GM23338 (cell line): ENCODE measurements around the gene MS4A8. TPM values are rescaled to one million over a fixed set of nuclear protein-coding genes. Genes with fewer than 3 reads are reported as not detected.

Experiments used
- ATAC-seq: fragments of 200-7000 bp; cut with Tn5 transposase; 3 replicates; pipeline ENCODE4 v1.9.1; 2020
- DNase-seq: peaks from one replicate; pipeline ENCODE4 v3.0.0-alpha.2; 2015; ENCODE audit warnings: low spot score
- H2AFZ ChIP-seq: fragments of 200-600 bp; sonication (generic); 2 replicates; pipeline ENCODE4 v1.8.0; 2016; ENCODE audit warnings: antibody characterized with exemption, mild to moderate bottlenecking, moderate library complexity
- H3F3A ChIP-seq: fragments of 200-600 bp; sonication (generic); replicated peaks from 2 replicates; pipeline ENCODE4 v1.8.0; 2017; ENCODE audit warnings: antibody characterized with exemption, mixed run types, low read depth
- H3K27ac ChIP-seq: fragments of 200-600 bp; sonication (generic); 2 replicates; pipeline ENCODE4 v1.6.1; 2016; ENCODE audit warnings: low read depth
- H3K27me3 ChIP-seq: fragments of 200-600 bp; sonication (generic); 2 replicates; pipeline ENCODE4 v1.8.0; 2016; ENCODE audit warnings: mild to moderate bottlenecking, mixed run types, moderate library complexity; ENCODE audit not compliant: insufficient read depth
- H3K36me3 ChIP-seq: fragments of 200-600 bp; sonication (generic); 2 replicates; pipeline ENCODE4 v1.8.0; 2016; ENCODE audit warnings: mild to moderate bottlenecking; ENCODE audit not compliant: insufficient read depth
- H3K4me1 ChIP-seq: fragments of 200-600 bp; sonication (generic); 2 replicates; pipeline ENCODE4 v1.8.0; 2016; ENCODE audit warnings: mild to moderate bottlenecking, moderate library complexity; ENCODE audit not compliant: insufficient read depth
- H3K4me2 ChIP-seq: fragments of 200-600 bp; sonication (generic); 2 replicates; pipeline ENCODE4 v1.7.1; 2017; ENCODE audit warnings: mixed run types
- H3K4me3 ChIP-seq: fragments of 200-600 bp; sonication (generic); 2 replicates; pipeline ENCODE4 v1.6.1; 2016; ENCODE audit warnings: mixed run types
- H3K79me2 ChIP-seq: fragments of 200-600 bp; sonication (generic); replicated peaks from 2 replicates; pipeline ENCODE4 v1.8.0; 2017; ENCODE audit warnings: mild to moderate bottlenecking; ENCODE audit not compliant: insufficient read depth
- H3K9me2 ChIP-seq: fragments of 200-600 bp; sonication (generic); 2 replicates; pipeline ENCODE4 v1.8.0; 2017; ENCODE audit not compliant: insufficient read depth
- H4K20me1 ChIP-seq: fragments of 200-600 bp; sonication (generic); replicated peaks from 2 replicates; pipeline ENCODE4 v1.8.0; 2017; ENCODE audit warnings: mild to moderate bottlenecking; ENCODE audit not compliant: insufficient read depth
- H3K27ac Mint-ChIP-seq: 2 replicates; pipeline ENCODE4 v1.8.0; 2020; ENCODE audit warnings: inconsistent platforms, mild to moderate bottlenecking, moderate library complexity, mixed read lengths
- H3K27me3 Mint-ChIP-seq: 3 replicates; pipeline ENCODE4 v1.8.0; 2022; ENCODE audit warnings: low read depth, mild to moderate bottlenecking, moderate library complexity, mixed read lengths, inconsistent platforms; ENCODE audit not compliant: insufficient read depth, poor library complexity
- H3K36me3 Mint-ChIP-seq: 3 replicates; pipeline ENCODE4 v1.8.0; 2021; ENCODE audit warnings: low read depth, mild to moderate bottlenecking, inconsistent platforms, moderate library complexity, mixed read lengths
- H3K4me1 Mint-ChIP-seq: 3 replicates; pipeline ENCODE4 v1.8.0; 2020; ENCODE audit warnings: mild to moderate bottlenecking, inconsistent platforms, mixed read lengths
- H3K4me3 Mint-ChIP-seq: 3 replicates; pipeline ENCODE4 v1.8.0; 2021; ENCODE audit warnings: moderate library complexity, mild to moderate bottlenecking, inconsistent platforms, mixed read lengths
- H3K9me3 Mint-ChIP-seq: 3 replicates; pipeline ENCODE4 v1.8.0; 2020; ENCODE audit warnings: moderate library complexity, mild to moderate bottlenecking, inconsistent platforms, mixed read lengths
- CREB1 ChIP-seq: fragments of 250-450 bp; sonication (Bioruptor Pico); IDR thresholded peaks from 2 replicates; pipeline ENCODE4 v1.5.0; 2020; ENCODE audit warnings: low read depth, mild to moderate bottlenecking, moderate library complexity
- CTCF ChIP-seq, 2 experiments: fragments of 200-600 bp in 1 of 2; sonication (generic) in 1 of 2; conservative IDR thresholded peaks; 2 replicates each; pipeline versions ENCODE4 v1.5.1 to v1.6.1; 2016 to 2017; ENCODE audit warnings: antibody characterized with exemption in 2 of 2, low read depth in 2 of 2, mild to moderate bottlenecking in 2 of 2, moderate library complexity in 1 of 2
- ETS1 ChIP-seq: IDR thresholded peaks from 2 replicates; pipeline ENCODE4 v1.6.1; 2016; ENCODE audit warnings: antibody characterized with exemption
- NANOG ChIP-seq: IDR thresholded peaks from 2 replicates; pipeline ENCODE4 v1.6.1; 2016; ENCODE audit warnings: antibody characterized with exemption, borderline replicate concordance
- REST ChIP-seq: IDR thresholded peaks from one replicate; pipeline ENCODE4 v1.6.1; 2018; ENCODE audit warnings: antibody characterized with exemption; ENCODE audit not compliant: unreplicated experiment
- ZNF462 ChIP-seq: fragments of 250-450 bp; sonication (Bioruptor Pico); IDR thresholded peaks from 2 replicates; pipeline ENCODE4 v1.5.0; 2020; ENCODE audit warnings: mild to moderate bottlenecking, moderate library complexity
- polyA plus RNA-seq: library from polyadenylated mRNA; unstranded; fragments of >200 nt; fragmentation: Nextera tagmentation; extraction: Ambion mirVana; gene quantifications from 2 replicates; pipeline ENCODE4 v1.2.1, GENCODE V29; 2016
- total RNA-seq: library from RNA; depleted of rRNA; stranded (reverse); fragments of >200 nt; shearing (Covaris generic); gene quantifications from 2 replicates; pipeline ENCODE4 v1.2.3, GENCODE V29; 2014

Gene MS4A8
- total and polyA plus RNA-seq, 2 experiments from 2014 or later = not detected

GRCh38 chr11:60679879-60680278, 19.5 kb upstream of the MS4A8 start:
- no peak overlapping the region for H2AFZ ChIP-seq
- peaks cover 28% of the 10 kb centered on the region for H3K36me3 Mint-ChIP-seq
- no peak overlapping the region for H3K27ac Mint-ChIP-seq
- H3K27ac ChIP-seq = no peak overlapping the region
- H3K27me3 Mint-ChIP-seq = peaks cover 2% of the 10 kb centered on the region
- H3K4me1 Mint-ChIP-seq = no peaks in the 10 kb centered on the region
- H3K4me3 ChIP-seq = no peak overlapping the region
- no peaks in the 10 kb centered on the region for H3K4me1 ChIP-seq
- ATAC-seq = no peak
- no peak overlapping the region for H3K4me3 Mint-ChIP-seq
- DNase-seq = no peak
- peaks cover 10% of the 10 kb centered on the region for H3K36me3 ChIP-seq
- peaks cover 52% of the 10 kb centered on the region for H3K9me3 Mint-ChIP-seq
- TF ChIP-seq CREB1 (CRISPR knock-in tag) = no peak
- TF ChIP-seq NANOG = no peak
- TF ChIP-seq CTCF (conservative IDR thresholded peaks at IDR 0.05; ENCODE audit: low read depth in 2 of 2) = no peak
- no peak for TF ChIP-seq REST
- TF ChIP-seq ETS1 = no peak
- no peak for TF ChIP-seq ZNF462 (CRISPR knock-in tag)
- no peaks in the 10 kb centered on the region for H4K20me1 ChIP-seq
- no peaks in the 10 kb centered on the region for H3K27me3 ChIP-seq
- H3K9me2 ChIP-seq = no peaks in the 10 kb centered on the region
- H3F3A ChIP-seq = no peaks in the 10 kb centered on the region
- H3K4me2 ChIP-seq = no peak overlapping the region
- no peaks in the 10 kb centered on the region for H3K79me2 ChIP-seq
